Peyer's patch (tissue), 4 donors: ENCODE results near the gene NAP1L4. TPM values are rescaled to one million over a fixed set of nuclear protein-coding genes. Genes with fewer than 3 reads are reported as not detected.

Source experiments
- DNase-seq, 3 donors: peaks; one replicate each; pipeline ENCODE4 v3.0.0-alpha.2; 2017 to 2019
- H3K27ac ChIP-seq, 4 donors: fragments of 200-600 bp; sonication (generic); one replicate each; pipeline ENCODE4 v1.5.1; 2016 to 2019
- H3K27me3 ChIP-seq, 2 donors: fragments of 200-600 bp; sonication (generic); one replicate each; pipeline ENCODE4 v1.5.1; 2019
- H3K36me3 ChIP-seq, 3 donors: fragments of 200-600 bp; sonication (generic); one replicate each; pipeline ENCODE4 v1.5.1; 2016 to 2019
- H3K4me1 ChIP-seq, 4 donors: fragments of 200-600 bp; sonication (generic); one replicate each; pipeline ENCODE4 v1.5.1; 2016 to 2019
- H3K4me3 ChIP-seq, 4 donors: fragments of 200-600 bp; sonication (generic); 1 replicate in 3 of 4; 2 replicates in 1 of 4; pipeline ENCODE4 v1.5.1; 2016 to 2019; ENCODE audit warnings: mild to moderate bottlenecking in 1 of 4
- H3K9me3 ChIP-seq, 4 donors: fragments of 200-600 bp; sonication (generic); one replicate each; pipeline ENCODE4 v1.5.1; 2016 to 2019; ENCODE audit warnings: mild to moderate bottlenecking in 1 of 4
- CTCF ChIP-seq, 6 experiments: fragments of 450-650 bp in 4 of 6; fragments of 200-600 bp in 2 of 6; sonication (generic) in 1 of 6; IDR thresholded peaks; one replicate each; pipeline ENCODE4 v1.5.1; 2017 to 2019; ENCODE audit warnings: antibody characterized with exemption in 6 of 6, mild to moderate bottlenecking in 3 of 6, moderate library complexity in 1 of 6
- POLR2A ChIP-seq, 2 donors: fragments of 450-650 bp; IDR thresholded peaks; one replicate each; pipeline ENCODE4 v1.5.1; 2017; ENCODE audit warnings: antibody characterized with exemption in 2 of 2, mild to moderate bottlenecking in 2 of 2, moderate library complexity in 2 of 2
- total RNA-seq, 4 donors: library from RNA; depleted of rRNA; stranded (reverse); fragments of >200 nt; gene quantifications; one replicate each; pipeline ENCODE4 v1.1.0, GENCODE V29; 2016

Gene NAP1L4
- total RNA-seq, 4 donors from 2014 or later, result 87.6 to 177 (median 119) TPM

DNA sequence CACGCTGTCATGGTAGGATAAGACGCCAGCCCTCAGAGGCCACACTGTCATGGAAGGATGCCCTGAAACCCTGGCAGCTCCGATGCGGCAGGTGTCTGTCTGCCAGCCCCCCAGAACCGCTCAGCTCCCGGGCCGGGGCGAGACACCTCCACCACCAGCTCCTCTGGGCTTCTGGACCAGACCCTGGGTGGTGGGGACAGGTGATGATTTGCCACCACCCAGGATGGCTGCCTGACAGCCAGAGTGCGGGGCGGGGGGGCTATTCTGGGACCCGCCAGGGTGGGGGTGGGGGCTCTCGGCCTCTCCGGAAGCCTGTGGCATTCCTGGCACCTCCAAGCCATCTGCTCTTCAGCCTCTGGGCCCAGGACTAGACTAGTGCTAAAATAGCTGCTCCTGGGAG lies 72.3 kb downstream of the NAP1L4 start:
- H3K9me3 ChIP-seq, result no peaks in the 10 kb centered on the region
- no peak for TF ChIP-seq POLR2A (IDR thresholded peaks at IDR 0.05)
- TF ChIP-seq CTCF (IDR thresholded peaks at IDR 0.05), result no peak
- H3K27ac ChIP-seq, result no peak overlapping the region
- DNase-seq, result no peak
- H3K27me3 ChIP-seq, result no peaks in the 10 kb centered on the region
- peaks cover 0 to 11% (median 0%) of the 10 kb centered on the region in 3 donors for H3K36me3 ChIP-seq
- no peak overlapping the region for H3K4me3 ChIP-seq
- peaks cover 0 to 14% (median 5%) of the 10 kb centered on the region in 4 donors for H3K4me1 ChIP-seq

DNA sequence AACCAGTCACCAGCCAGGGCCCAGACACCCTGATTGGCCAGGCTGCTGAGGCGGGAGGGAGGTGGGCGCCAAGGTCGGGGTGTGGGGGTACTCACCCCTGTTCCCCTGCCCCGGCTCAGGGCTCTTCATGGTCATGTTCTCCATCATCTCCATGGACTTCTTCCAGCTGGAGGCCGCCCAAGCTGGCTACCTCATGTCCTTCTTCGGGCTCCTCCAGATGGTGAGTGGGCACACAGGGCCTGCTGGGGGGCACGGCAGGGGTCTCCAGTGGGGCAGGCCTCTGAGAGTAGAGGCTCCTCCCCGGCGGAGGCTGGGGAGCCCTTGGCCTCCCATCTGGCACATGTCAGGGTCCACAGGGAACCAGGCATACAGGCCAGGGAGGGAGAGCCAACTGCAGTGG lies 72.9 kb downstream of the NAP1L4 start:
- H3K4me1 ChIP-seq, result peaks cover 0 to 8% (median 1%) of the 10 kb centered on the region in 4 donors
- H3K27me3 ChIP-seq, result no peaks in the 10 kb centered on the region
- no peak for TF ChIP-seq POLR2A (IDR thresholded peaks at IDR 0.05)
- H3K9me3 ChIP-seq, result no peaks in the 10 kb centered on the region
- no peak for DNase-seq
- H3K36me3 ChIP-seq, result peaks cover 0 to 11% (median 0%) of the 10 kb centered on the region in 3 donors
- H3K27ac ChIP-seq, result no peak overlapping the region
- H3K4me3 ChIP-seq, result no peak overlapping the region

GRCh38 chr11:2917842-2918490 lies 74.2 kb downstream of the NAP1L4 start:
- no peaks in the 10 kb centered on the region for H3K27me3 ChIP-seq
- H3K4me3 ChIP-seq, result no peak overlapping the region
- DNase-seq, result no peak
- TF ChIP-seq POLR2A (IDR thresholded peaks at IDR 0.05) (no peak), CTCF (IDR thresholded peaks at IDR 0.05) (no peak)
- no peaks in the 10 kb centered on the region for H3K9me3 ChIP-seq
- H3K27ac ChIP-seq, result no peak overlapping the region
- H3K4me1 ChIP-seq, result peaks cover 4 to 13% (median 8%) of the 10 kb centered on the region in 4 donors
- peaks cover 0 to 11% (median 0%) of the 10 kb centered on the region in 3 donors for H3K36me3 ChIP-seq

GRCh38 chr11:2916892-2917645 lies 75.1 kb downstream of the NAP1L4 start:
- H3K4me1 ChIP-seq, result peaks cover 4 to 20% (median 12%) of the 10 kb centered on the region in 4 donors
- no peak overlapping the region for H3K27ac ChIP-seq
- no peak for DNase-seq
- TF ChIP-seq CTCF (IDR thresholded peaks at IDR 0.05) (no peak), POLR2A (IDR thresholded peaks at IDR 0.05) (no peak)
- H3K4me3 ChIP-seq, result no peak overlapping the region
- H3K36me3 ChIP-seq, result peaks cover 0 to 11% (median 0%) of the 10 kb centered on the region in 3 donors
- H3K9me3 ChIP-seq, result no peaks in the 10 kb centered on the region
- H3K27me3 ChIP-seq, result no peaks in the 10 kb centered on the region

GRCh38 chr11:2916114-2916891 lies 75.8 kb downstream of the NAP1L4 start:
- TF ChIP-seq CTCF (IDR thresholded peaks at IDR 0.05) (no peak), POLR2A (IDR thresholded peaks at IDR 0.05) (no peak)
- no peaks in the 10 kb centered on the region for H3K9me3 ChIP-seq
- H3K4me1 ChIP-seq, result peaks cover 4 to 28% (median 13%) of the 10 kb centered on the region in 4 donors
- no peaks in the 10 kb centered on the region for H3K27me3 ChIP-seq
- peaks cover 0 to 11% (median 0%) of the 10 kb centered on the region in 3 donors for H3K36me3 ChIP-seq
- no peak for DNase-seq
- no peak overlapping the region for H3K4me3 ChIP-seq
- H3K27ac ChIP-seq, result no peak overlapping the region
